GM18502 (cell line): ENCODE results near the gene ROBO2.

Experiments used
- ATAC-seq: cut with Tn5 transposase; IDR thresholded peaks from one replicate; pipeline ENCODE4 v1.9.1; 2021; ENCODE audit warnings: mild to moderate bottlenecking; ENCODE audit not compliant: unreplicated experiment, poor library complexity

The ROBO2 gene

DNA sequence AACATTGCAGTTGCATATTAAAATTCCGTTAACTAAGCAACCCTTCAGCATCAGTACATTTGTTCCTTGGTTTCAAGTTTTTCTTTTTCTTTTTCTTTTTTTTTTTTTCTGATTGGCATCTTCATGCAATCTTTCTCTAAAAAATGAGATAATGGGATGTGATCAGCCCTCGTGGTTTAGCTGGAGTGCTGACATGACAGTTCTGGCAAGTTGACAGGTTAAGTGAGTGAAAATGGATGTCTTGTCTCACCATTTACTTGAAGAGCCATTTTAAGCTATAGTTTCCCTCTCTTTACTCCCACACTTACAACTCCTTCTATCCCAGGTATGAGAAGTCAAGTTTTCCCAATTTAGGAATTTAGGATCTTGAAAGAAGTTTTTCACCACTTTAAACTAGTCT lies 495.2 kb downstream of the ROBO2 start:
- ATAC-seq, result no peak

DNA sequence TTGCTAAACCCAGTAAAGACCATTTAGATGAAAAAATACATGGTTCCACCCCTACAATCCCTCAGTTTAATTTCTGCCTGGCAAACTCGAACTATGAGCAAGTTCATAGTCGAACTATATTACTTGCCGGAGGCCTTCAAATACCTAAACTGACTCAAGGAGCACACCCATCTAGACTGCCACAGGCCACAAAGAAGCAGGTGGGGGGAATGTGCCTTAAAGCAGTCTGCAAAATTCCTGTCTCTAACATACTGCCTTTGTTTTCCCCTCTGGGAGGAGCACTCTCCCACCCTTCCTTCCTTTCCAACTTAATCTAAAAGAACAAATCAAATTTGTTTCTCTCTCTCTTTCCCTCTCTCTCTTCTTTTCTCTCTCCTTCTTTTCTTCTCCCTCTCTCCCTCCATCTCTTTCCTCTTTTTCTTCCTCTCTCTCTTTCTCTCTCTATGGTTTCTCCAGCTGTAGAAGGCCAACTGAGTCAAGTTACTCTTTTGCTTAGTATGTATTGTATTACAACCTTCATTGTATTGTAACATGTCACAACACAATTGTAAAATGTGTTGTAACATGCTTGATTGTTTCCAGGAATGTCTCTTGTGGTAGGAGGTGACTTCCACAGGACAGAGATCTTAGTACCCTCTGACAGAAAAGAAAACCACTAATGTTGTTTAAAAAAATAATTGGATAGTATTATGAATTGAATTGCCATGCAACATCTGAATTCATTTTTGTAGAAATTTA lies 496.3 kb downstream of the ROBO2 start:
- ATAC-seq, result no peak

DNA sequence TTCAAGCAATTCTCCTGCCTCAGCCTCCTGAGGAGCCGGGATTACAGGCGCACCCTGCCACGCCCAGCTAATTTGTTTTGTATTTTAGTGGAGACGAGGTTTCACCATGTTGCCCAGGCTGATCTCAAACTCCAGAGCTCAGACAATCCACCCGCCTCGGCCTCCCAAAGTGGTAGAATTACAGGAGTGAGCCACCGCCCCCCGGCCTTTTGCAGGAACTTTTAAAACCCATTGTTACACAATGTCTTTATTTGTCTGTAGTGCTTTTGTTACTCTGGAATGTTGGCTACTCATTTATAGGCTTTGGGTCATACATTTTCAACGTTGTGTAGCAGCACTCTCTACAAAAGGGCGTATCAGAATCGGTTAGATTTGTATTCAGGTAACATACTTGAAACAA lies 499.1 kb downstream of the ROBO2 start:
- ATAC-seq, result no peak

DNA sequence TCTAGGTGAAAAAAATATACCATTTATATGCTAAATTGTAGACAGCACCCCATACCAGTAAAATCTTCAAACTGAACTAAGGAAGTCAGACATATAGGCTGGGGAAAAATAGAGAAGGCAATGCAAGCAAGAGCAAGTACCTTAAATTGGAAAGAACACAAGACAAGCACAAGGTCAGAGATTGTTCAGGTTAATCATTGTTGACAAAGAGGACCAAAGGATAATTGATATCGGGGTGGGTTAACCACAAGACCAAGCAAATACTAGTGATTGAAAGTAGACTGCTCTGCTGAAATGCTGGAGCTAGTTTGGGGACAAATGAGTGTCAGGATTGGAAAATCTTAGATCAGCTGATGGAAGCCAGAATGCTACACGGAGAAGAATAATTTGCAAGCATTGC lies 499.8 kb downstream of the ROBO2 start:
- no peak for ATAC-seq

DNA sequence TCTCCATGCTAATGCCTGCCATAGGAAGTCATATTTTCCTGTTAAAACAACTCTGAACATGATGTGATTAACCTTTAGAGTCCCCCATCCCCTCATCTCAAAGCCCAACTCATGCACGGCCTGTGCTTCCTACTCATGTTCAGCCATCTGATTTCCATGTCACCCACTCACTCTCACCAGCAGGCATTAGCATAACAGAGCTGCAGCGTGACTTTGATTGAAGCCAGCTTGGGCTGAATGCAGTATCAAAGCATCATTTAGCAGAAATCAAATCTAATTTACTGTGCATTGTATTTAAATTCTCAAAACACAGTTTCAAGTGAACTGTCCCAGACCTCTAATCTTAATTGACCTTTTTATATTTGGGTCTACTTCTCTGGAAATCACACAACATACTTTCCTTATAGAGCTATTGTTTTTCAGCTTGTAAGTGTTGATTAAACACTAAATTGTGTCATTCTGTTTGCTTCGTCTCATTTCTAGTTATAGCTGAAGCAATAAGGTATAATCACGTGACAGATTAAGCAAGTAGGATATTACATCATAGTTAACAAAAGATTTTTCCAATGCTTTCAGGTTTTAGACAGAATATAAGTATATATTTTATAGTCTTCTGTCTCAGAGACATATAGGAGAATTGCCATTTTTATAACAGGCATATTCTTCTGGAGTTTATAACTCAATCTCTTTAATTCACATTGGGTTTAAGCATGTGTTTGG lies 501.5 kb downstream of the ROBO2 start:
- ATAC-seq, result no peak

DNA sequence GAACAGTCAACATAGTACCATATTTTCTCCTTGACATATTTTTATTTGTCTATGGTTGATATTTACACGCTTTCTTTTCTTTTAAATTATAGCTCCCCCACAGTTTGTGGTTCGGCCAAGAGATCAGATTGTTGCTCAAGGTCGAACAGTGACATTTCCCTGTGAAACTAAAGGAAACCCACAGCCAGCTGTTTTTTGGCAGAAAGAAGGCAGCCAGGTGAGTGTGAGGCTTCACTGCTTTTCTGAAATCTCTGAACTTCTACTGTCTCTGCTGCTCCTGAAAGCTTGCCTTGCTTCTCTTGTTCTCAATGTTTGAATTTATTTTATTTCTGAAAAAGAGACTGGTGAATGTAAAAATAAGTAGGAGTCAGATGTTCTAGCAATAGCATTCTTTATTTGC lies 506.3 kb downstream of the ROBO2 start:
- ATAC-seq, result no peak

DNA sequence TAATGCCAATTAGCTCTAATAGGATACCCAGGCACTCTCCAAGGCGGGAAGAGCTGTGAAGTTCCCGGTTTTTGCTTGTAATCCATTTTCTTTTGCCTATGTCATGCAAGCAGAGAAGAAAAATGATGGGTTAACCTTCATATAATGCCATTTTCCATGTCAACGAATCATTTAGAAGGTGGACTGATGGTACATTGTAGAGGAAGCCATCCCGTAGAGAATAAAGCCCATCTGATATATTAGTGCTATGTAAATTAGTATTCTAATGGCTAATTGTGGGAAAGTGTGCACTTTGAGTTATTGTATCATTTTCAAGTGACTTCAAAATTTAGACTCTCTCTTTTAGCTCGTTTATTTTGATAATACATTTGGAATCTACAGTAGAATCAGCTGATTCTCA lies 509.1 kb downstream of the ROBO2 start:
- ATAC-seq, result no peak

DNA sequence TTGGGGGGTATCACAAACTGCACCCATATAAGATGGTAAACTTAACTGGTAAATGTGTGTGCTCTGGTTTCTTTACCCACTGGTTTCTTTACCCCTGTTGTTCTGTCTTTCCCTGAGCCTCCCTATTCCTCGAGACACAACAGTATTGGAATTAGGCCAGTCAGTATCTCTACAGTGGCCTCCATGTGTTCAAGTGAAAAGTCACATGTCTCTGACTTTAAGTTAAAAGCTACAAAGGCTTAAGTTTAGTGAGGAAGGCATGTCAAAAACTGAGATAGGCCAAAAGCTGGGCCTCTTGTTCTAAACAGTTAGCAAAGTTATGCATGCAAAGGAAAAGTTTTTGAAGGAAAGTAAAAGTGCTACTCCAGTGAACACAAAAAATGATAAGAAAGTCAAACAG lies 513.3 kb downstream of the ROBO2 start:
- ATAC-seq, result no peak

DNA sequence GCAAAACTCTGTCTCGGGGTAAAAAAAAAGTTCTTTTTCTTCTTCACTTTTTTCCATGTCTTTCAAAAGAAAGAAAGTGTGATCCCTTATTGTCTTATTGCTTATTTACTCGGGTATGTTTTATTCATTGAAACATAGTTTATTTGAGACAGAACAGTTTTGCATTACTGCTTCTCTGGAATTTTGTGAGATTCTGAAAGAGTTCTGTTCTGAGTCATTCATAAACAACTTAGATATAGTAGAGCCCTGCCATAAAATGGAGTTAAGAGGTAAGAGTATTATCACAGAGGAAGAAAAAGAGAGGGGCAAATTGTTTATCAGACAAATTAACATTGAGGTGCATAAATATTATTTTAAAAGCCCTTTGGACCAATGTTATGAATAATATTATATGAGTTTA lies 522.2 kb downstream of the ROBO2 start:
- no peak for ATAC-seq

DNA sequence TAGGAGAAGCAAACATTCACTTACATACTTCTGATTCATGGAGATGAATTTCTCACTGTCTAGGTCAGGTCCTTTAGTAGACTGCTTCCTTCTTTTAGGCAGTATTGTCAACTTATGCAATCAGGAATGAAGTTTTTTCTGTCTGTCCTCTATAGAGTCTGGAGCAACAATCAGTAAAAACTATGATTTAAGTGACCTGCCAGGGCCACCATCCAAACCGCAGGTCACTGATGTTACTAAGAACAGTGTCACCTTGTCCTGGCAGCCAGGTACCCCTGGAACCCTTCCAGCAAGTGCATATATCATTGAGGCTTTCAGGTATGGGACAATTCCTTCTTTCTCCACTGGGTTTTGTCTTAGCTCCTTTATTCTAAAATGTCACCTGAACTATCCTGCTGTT lies 523.1 kb downstream of the ROBO2 start:
- ATAC-seq, result no peak

DNA sequence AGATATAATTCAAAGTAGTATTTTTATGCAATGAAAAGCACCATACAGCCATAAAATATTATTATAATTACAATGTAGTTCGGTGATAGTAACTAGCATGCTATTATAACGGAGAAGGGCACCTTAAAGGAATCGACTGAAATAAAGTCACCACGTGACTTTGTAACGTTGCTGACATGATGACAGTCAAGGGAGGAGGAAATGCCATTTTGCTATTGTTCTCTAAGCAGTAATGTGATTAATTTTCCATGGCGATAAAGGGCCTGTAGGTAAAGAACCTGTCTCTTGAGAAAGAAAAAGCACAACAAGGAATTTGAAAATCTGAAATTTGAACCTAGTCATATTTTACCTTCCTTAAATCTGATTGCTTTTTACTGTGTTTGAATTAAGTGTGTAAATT lies 526.2 kb downstream of the ROBO2 start:
- no peak for ATAC-seq

DNA sequence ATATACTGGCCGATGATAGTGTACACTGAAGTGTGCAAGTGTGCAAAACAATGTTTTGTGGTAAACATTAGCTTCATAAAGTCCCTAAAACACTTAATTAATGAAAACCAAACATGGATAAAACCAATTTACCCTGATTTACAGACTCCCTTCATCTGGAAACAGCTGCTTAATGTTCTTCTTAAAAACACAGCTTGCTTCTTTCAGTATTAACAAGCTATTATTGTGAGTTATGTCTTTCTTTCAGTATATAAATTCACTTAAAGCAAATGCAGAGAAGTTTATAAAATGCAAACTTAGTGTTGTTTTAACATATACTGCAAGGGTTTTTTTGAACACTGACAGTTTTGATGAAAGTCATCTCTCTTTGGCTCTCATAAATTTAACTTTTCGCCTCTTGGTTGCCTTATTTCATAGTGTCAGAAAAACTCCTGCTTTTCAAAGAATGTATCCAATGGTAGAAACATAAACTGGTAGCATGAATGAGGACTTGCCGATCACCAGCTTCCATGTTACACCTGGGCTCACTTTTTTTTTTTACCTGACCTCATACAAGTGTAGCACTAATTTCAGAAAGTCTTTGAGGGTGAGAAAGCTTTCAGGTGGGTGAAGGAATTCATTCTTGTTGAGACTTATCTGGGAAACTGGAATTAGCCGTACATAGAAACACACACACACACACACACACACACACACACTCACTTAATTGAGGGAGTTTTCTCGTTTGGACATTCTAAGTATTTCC lies 532.2 kb downstream of the ROBO2 start:
- no peak for ATAC-seq

DNA sequence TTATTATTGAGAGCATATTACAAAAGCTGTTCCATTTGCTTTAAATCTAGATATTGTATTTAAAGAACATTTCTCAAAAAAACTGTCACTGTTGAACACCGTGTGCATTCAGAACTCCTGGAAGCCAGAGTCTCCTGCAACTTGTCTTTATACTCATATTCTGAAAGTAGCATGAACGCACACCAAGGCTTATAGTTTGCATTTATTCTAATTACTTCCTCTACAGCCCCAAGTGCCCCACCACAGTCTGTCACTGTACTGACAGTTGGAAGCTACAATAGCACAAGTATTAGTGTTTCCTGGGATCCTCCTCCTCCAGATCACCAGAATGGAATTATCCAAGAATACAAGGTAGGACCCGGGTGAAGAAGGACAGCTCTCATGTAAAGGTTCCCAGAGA lies 537.4 kb downstream of the ROBO2 start:
- ATAC-seq, result no peak

DNA sequence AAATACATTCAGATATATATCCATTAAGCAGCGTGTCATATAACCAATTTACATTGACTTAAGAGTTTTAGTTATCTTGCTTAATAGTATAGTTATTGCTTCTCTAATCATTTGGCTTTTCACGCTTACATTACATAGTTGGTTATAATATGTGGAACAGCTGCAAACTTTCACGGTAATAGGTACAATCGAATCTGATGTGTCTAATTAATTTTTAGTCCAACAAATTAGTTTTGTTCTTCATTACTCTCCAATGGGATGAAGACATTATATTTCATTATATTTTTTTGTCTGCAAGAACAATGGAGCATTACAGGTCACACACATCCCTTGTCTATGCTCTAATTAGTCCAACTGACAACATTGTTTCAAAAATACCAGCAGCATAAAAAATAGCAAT lies 546.3 kb downstream of the ROBO2 start:
- ATAC-seq, result no peak

DNA sequence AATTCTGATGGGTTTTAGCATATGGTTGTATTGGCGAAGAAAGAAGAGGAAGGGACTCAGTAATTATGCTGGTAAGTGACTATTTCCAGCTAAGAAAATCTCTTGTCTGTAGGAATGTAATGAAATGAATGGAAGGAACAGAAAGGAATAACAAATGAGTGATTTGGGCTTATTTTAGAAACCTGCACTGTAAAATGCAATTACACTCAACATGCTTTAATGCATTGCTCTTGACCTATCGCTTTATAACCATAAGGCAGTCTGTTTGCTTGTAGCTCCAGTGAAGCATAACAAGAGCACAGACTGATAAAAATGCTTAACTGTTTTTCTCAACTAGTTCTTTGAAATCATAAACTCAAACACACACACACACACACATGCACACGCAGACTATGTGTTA lies 549.0 kb downstream of the ROBO2 start:
- no peak for ATAC-seq

DNA sequence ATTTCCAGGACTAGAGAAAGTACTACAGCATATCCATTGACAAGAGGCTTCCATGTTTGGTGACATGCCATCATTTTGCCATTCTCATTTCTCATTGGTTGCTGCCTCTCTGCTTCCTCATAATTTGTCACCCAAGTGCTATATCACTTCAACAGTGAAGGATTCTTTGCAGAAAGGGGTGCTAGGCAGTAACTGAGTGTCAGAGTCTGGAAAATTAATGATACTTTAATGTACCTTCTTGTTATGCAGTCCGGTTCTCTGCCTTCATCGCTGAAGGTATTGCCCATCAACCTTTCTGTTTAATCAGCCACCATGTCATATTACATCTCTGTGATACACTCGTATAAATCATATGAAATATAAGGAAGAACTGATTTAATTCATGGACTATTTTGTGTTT lies 550.3 kb downstream of the ROBO2 start:
- no peak for ATAC-seq

DNA sequence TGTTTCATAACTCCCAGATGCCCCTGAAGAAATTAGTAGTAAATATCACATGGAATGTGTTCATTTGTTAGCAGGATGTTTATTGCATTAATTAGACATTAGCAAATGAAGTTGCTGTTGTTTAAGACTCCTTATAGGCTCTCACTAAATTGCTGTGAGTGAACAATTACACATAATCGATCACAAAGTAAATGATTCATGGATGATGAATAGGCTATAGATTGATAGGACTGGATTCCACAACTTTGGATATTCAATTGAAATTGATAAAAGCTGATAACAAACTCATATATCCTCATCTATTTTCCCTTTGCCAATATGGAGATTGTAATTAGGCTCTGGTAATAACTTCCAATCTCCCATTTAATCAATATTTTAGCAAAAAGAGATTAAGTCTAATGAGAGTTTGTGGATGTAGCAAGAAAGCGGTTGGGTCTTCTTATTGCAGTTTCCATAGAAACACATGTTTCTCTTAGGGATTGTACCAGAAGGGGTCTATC lies 555.5 kb downstream of the ROBO2 start:
- ATAC-seq, result no peak

DNA sequence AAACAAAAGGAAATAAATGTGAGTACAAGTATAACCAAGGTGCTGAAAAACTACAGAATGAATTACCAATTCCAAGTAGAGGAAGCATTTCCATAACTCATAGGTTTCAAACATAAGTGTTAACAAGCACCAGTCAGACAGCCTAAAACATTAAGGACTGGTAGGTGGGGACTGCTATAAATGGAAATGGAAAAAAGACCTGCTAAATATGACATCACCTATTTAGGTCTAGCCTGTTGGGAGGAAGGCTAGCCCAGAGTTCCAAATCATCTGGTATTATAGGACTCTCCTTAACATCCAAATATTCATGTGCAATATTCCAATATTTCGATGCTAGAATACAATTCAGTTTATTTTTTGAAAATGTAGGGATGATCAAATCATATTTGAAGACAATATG lies 560.0 kb downstream of the ROBO2 start:
- ATAC-seq, result no peak

DNA sequence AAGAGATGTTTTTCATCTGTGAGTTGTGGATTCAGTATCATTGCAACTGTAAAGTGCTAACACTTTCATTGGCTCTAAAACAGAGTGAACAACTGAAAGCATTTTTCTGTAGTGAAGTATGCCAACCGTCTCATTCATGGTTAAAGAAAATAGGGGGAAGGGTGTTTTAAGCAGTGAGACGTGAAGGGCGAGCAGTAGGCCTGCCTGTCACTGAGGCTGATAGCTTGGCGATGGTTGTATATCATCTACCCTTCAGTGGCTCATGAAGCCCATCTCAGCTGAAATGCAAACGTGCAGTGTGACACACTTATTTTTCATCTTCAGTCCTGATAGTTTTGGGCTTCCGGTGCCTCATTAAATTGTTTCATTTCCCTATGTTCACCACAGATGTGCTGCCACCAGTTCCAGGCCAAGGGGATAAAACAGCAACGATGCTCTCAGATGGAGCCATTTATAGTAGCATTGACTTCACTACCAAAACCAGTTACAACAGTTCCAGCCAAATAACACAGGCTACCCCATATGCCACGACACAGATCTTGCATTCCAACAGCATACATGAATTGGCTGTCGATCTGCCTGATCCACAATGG lies 562.0 kb downstream of the ROBO2 start:
- no peak for ATAC-seq

DNA sequence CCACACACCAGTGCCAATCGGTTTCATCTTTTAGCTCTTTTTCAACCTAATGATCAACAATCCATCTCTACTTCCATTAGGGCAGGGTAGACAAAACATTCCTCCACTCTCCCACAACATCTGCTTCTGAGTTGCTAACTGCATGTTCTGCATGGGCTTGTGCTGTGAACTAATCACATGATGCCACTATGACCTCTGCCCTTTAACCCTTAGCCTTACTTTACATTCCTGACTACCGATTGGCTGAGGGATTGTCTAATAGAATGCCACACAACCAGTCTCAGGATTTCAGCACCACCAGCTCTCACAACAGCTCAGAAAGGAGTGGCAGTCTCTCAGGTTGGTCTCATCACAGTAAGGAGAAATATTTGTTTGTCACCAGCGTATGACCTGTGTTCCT lies 562.8 kb downstream of the ROBO2 start:
- ATAC-seq, result no peak

DNA sequence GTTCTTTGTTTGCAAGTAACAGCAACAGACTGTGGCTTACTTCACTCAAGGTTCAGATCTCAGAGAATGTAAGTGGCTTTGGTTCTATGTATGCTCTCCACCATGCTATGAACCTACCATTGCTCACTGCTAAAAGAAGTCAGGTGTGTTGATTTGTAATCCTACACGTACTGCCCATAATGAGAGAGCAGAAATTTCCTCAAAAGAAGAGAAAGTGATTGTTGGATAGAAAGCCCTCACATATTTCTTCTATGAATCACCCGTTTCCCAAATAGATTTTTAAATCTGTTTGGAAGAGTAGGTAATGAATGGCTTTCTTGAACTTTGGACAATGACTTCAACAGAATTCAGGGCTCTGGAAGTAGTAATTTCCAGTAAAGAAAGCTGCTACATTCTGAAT lies 565.4 kb downstream of the ROBO2 start:
- no peak for ATAC-seq
